H1 (cell line): ENCODE measurements around the gene CMTM5. TPM values are rescaled to one million over a fixed set of nuclear protein-coding genes. Genes with fewer than 3 reads are reported as not detected.

Experiments
- CTCF ChIA-PET: fragments of 300-600 bp; sonication (Branson Sonifier 250); formaldehyde crosslinking; loops from one replicate; lab custom pipeline; 2021; ENCODE audit not compliant: partially characterized antibody; lab: Charles Lee
- POLR2A ChIA-PET: fragments of 300-600 bp; sonication (Branson Sonifier 250); formaldehyde crosslinking; loops from one replicate; lab custom pipeline; 2021; ENCODE audit warnings: inconsistent platforms; ENCODE audit not compliant: partially characterized antibody; lab: Charles Lee
- DNase-seq, 2 experiments: peaks; one replicate each; pipeline versions ENCODE4 v3.0.0 to v3.0.0-alpha.2; 2010 to 2022; ENCODE audit warnings: low spot score in 2 of 2, low read depth in 1 of 2, mixed read lengths in 1 of 2
- FAIRE-seq: peaks from 2 replicates; lab custom pipeline; 2011; peaks lifted over from hg19 to GRCh38; lab: Jason Lieb, UNC
- H2AFZ ChIP-seq: 2 replicates; pipeline ENCODE4 v1.8.1; 2012; ENCODE audit warnings: low read length, inconsistent platforms
- H2AK5ac ChIP-seq: 2 replicates; pipeline ENCODE4 v1.6.1; 2013; ENCODE audit warnings: low read depth, low read length
- H2BK120ac ChIP-seq: replicated peaks from 2 replicates; pipeline ENCODE3; 2013; ENCODE audit warnings: low read depth, low read length, inconsistent platforms
- H2BK12ac ChIP-seq: 2 replicates; pipeline ENCODE4 v1.6.1; 2013; ENCODE audit warnings: low read depth, low read length
- H2BK15ac ChIP-seq: 2 replicates; pipeline ENCODE4 v1.6.1; 2013; ENCODE audit warnings: low read length
- H2BK20ac ChIP-seq: 2 replicates; pipeline ENCODE4 v1.6.1; 2013; ENCODE audit warnings: low read length
- H2BK5ac ChIP-seq: 2 replicates; pipeline ENCODE4 v1.6.1; 2013; ENCODE audit warnings: low read depth, low read length
- H3K14ac ChIP-seq: 2 replicates; pipeline ENCODE4 v1.6.1; 2013; ENCODE audit warnings: inconsistent platforms; ENCODE audit not compliant: insufficient read length
- H3K18ac ChIP-seq: 2 replicates; pipeline ENCODE4 v1.6.1; 2013; ENCODE audit warnings: low read length; ENCODE audit errors: extremely low read depth
- H3K23ac ChIP-seq: 2 replicates; pipeline ENCODE4 v1.6.1; 2013; ENCODE audit warnings: inconsistent platforms; ENCODE audit not compliant: insufficient read length
- H3K23me2 ChIP-seq: 2 replicates; pipeline ENCODE4 v1.6.1; 2013; ENCODE audit warnings: low read depth, low read length
- H3K27ac ChIP-seq: 2 replicates; pipeline ENCODE4 v1.6.1; 2011; ENCODE audit warnings: low read depth, low read length, inconsistent platforms
- H3K27me3 ChIP-seq, 4 experiments: replicated peaks in 1 of 4; 1 replicate in 1 of 4; 2 replicates in 3 of 4; pipeline versions ENCODE4 v1.6.1 to v1.8.1; 2011 to 2013; ENCODE audit warnings: low read length in 3 of 4, mild to moderate bottlenecking in 3 of 4, inconsistent platforms in 2 of 4, mixed read lengths in 2 of 4, moderate library complexity in 1 of 4; ENCODE audit not compliant: control insufficient read depth in 3 of 4, insufficient read depth in 3 of 4; ENCODE audit errors: extremely low read depth in 1 of 4
- H3K36me3 ChIP-seq, 4 experiments: 2 replicates each; pipeline versions ENCODE4 v1.6.1 to v1.8.1; 2011 to 2013; ENCODE audit warnings: mild to moderate bottlenecking in 4 of 4, low read length in 3 of 4, moderate library complexity in 2 of 4, control low read depth in 1 of 4, inconsistent platforms in 1 of 4; ENCODE audit not compliant: insufficient read depth in 4 of 4, control insufficient read depth in 2 of 4
- H3K4ac ChIP-seq: replicated peaks from 2 replicates; pipeline ENCODE3; 2013; ENCODE audit warnings: low read length, low read depth, mixed read lengths, inconsistent platforms; ENCODE audit not compliant: insufficient read length
- H3K4me1 ChIP-seq, 4 experiments: replicated peaks in 1 of 4; 1 replicate in 1 of 4; 2 replicates in 3 of 4; pipeline versions ENCODE4 v1.6.1 to v1.8.1; 2011 to 2013; ENCODE audit warnings: low read length in 3 of 4, inconsistent platforms in 2 of 4, mixed read lengths in 1 of 4; ENCODE audit not compliant: insufficient read depth in 4 of 4, control insufficient read depth in 3 of 4
- H3K4me2 ChIP-seq, 2 experiments: 2 replicates each; pipeline versions ENCODE4 v1.6.1 to v1.8.1; 2011 to 2013; ENCODE audit warnings: low read depth in 2 of 2, low read length in 2 of 2, control low read depth in 1 of 2, inconsistent platforms in 1 of 2, mild to moderate bottlenecking in 1 of 2; ENCODE audit not compliant: insufficient read depth in 1 of 2
- H3K4me3 ChIP-seq, 4 experiments: fragments of 200-600, 300-600 bp in 1 of 4; sonication (generic), shearing (Covaris generic), sonication (Bioruptor Twin) in 1 of 4; 2 replicates each; pipeline versions ENCODE4 v1.5.1 to v1.8.1; 2011 to 2016; ENCODE audit warnings: low read length in 4 of 4, low read depth in 3 of 4, control low read depth in 2 of 4, inconsistent platforms in 2 of 4, mild to moderate bottlenecking in 2 of 4, mixed read lengths in 1 of 4, moderate library complexity in 1 of 4; ENCODE audit not compliant: insufficient read depth in 2 of 4; ENCODE audit errors: extremely low read depth in 1 of 4
- H3K56ac ChIP-seq: replicated peaks from 2 replicates; pipeline ENCODE3; 2013; ENCODE audit warnings: low read depth, mild to moderate bottlenecking, mixed read lengths, low read length, inconsistent platforms; ENCODE audit not compliant: insufficient read length
- H3K79me1 ChIP-seq: 2 replicates; pipeline ENCODE4 v1.6.1; 2013; ENCODE audit warnings: low read depth, low read length, control low read depth
- H3K79me2 ChIP-seq, 2 experiments: 2 replicates each; pipeline versions ENCODE4 v1.6.1 to v1.8.1; 2012 to 2013; ENCODE audit warnings: low read length in 2 of 2, mild to moderate bottlenecking in 2 of 2, inconsistent platforms in 1 of 2; ENCODE audit not compliant: insufficient read depth in 2 of 2, control insufficient read depth in 1 of 2
- H3K9ac ChIP-seq, 4 experiments: replicated peaks in 1 of 4; 1 replicate in 1 of 4; 2 replicates in 3 of 4; pipeline versions ENCODE4 v1.6.1 to v1.8.1; 2011 to 2013; ENCODE audit warnings: low read depth in 3 of 4, low read length in 3 of 4, control low read depth in 2 of 4, mild to moderate bottlenecking in 2 of 4, moderate library complexity in 2 of 4, inconsistent platforms in 1 of 4; ENCODE audit errors: extremely low read depth in 1 of 4
- H3K9me3 ChIP-seq, 2 experiments: 2 replicates each; pipeline versions ENCODE4 v1.6.1 to v1.8.1; 2012 to 2013; ENCODE audit warnings: mild to moderate bottlenecking in 2 of 2, moderate library complexity in 2 of 2, control low read depth in 1 of 2, inconsistent platforms in 1 of 2, low read depth in 1 of 2, low read length in 1 of 2, mixed read lengths in 1 of 2; ENCODE audit not compliant: insufficient read depth in 2 of 2
- H4K20me1 ChIP-seq, 2 experiments: replicated peaks in 1 of 2; 2 replicates each; pipeline versions ENCODE3 to v1.8.1; 2011 to 2013; ENCODE audit warnings: inconsistent platforms in 2 of 2, low read length in 2 of 2, mild to moderate bottlenecking in 1 of 2; ENCODE audit not compliant: insufficient read depth in 2 of 2, control insufficient read depth in 1 of 2
- H4K5ac ChIP-seq: 2 replicates; pipeline ENCODE4 v1.6.1; 2013; ENCODE audit warnings: low read length, low read depth, mixed read lengths, inconsistent platforms; ENCODE audit not compliant: insufficient read length
- H4K8ac ChIP-seq: 2 replicates; pipeline ENCODE4 v1.8.0; 2013; ENCODE audit warnings: mild to moderate bottlenecking, moderate library complexity, low read length, inconsistent platforms; ENCODE audit not compliant: insufficient read depth; ENCODE audit errors: extremely low read depth
- H4K91ac ChIP-seq: replicated peaks from 2 replicates; pipeline ENCODE3; 2013; ENCODE audit warnings: low read length, mixed read lengths, inconsistent platforms; ENCODE audit not compliant: insufficient read length
- BCL11A ChIP-seq, 2 experiments: IDR thresholded peaks; one replicate each; pipeline ENCODE4 v1.6.1; 2011; ENCODE audit warnings: low read depth in 2 of 2, low read length in 2 of 2, mild to moderate bottlenecking in 2 of 2
- CHD2 ChIP-seq: IDR thresholded peaks from 2 replicates; pipeline ENCODE4 v1.6.1; 2012; ENCODE audit warnings: low read length, improper control_type of control experiment
- E2F6 ChIP-seq: IDR thresholded peaks from 2 replicates; pipeline ENCODE4 v1.6.1; 2012; ENCODE audit warnings: inconsistent platforms
- GTF2F1 ChIP-seq: IDR thresholded peaks from 2 replicates; pipeline ENCODE4 v1.6.1; 2012; ENCODE audit warnings: low read depth, low read length, improper control_type of control experiment, borderline replicate concordance
- KDM4A ChIP-seq: IDR thresholded peaks from one replicate; pipeline ENCODE4 v1.7.1; 2012; ENCODE audit warnings: low read depth, mild to moderate bottlenecking, moderate library complexity, low read length, inconsistent platforms; ENCODE audit not compliant: severe bottlenecking
- POLR2AphosphoS5 ChIP-seq: IDR thresholded peaks from 2 replicates; pipeline ENCODE4 v1.6.1; 2011; ENCODE audit warnings: low read depth, low read length
- SAP30 ChIP-seq: fragments of 300-600 bp; sonication (generic); IDR thresholded peaks from 2 replicates; pipeline ENCODE4 v1.7.1; 2012; ENCODE audit warnings: low read length, moderate library complexity, mild to moderate bottlenecking, inconsistent platforms; ENCODE audit not compliant: insufficient read depth, insufficient replicate concordance
- SIN3A ChIP-seq, 2 experiments: IDR thresholded peaks in 1 of 2; conservative IDR thresholded peaks in 1 of 2; 2 replicates each; pipeline ENCODE4 v1.6.1; 2011 to 2012; ENCODE audit warnings: low read length in 2 of 2, improper control_type of control experiment in 1 of 2, low read depth in 1 of 2, mild to moderate bottlenecking in 1 of 2
- WGBS, 2 experiments: shearing (Covaris generic) in 1 of 2; methylation state at CpG; one replicate each; pipeline versions ENCODE4 v1.1.6 to v1.1.7; 2013 to 2015; ENCODE audit warnings: low lambda C conversion rate in 2 of 2, mixed read lengths in 2 of 2, inconsistent platforms in 1 of 2, low coverage in 1 of 2, missing lambda C conversion rate in 1 of 2; ENCODE audit not compliant: insufficient replicate concordance in 2 of 2, insufficient coverage in 1 of 2, insufficient read length in 1 of 2; ENCODE audit errors: extremely low coverage in 1 of 2, missing lambda C conversion rate in 1 of 2; 5-methylcytosine and 5-hydroxymethylcytosine counted together
- polyA plus RNA-seq, 7 experiments: library from polyadenylated mRNA; depleted of rRNA in 3 of 7; stranded (reverse) in 5 of 7; unstranded in 2 of 7; fragments of >200 nt in 5 of 7; fragments of 200-250 nt in 2 of 7; gene quantifications; 1 replicate in 5 of 7; 2 replicates in 1 of 7; 4 replicates in 1 of 7; pipeline versions ENCODE4 v1.2.1 to v1.2.3, GENCODE V29; 2011 to 2013; ENCODE audit warnings: missing spikeins in 2 of 7, mixed read lengths in 2 of 7
- total RNA-seq: library from RNA; stranded (reverse); fragmentation: NEBNext Ultra II Directional; extraction: Animal tissue kit (Norgen Biotek cat#: 25700); gene quantifications from 2 replicates; pipeline ENCODE4 v1.2.1, GENCODE V29; 2021

Gene CMTM5
- total and polyA plus RNA-seq, 2 of the 8 experiments (the other 6 are each of a cell fraction or from before 2014, with no cell fraction given): 2.1 TPM; not detected in 1

GRCh38 chr14:23414906-23415820 lies 38.3 kb downstream of the CMTM5 start:
- no peak overlapping the region for H3K27ac ChIP-seq
- no peaks in the 10 kb centered on the region; a peak in 1 of 7 replicates for H3K4me1 ChIP-seq
- no peak overlapping the region for H2BK120ac ChIP-seq
- H2AK5ac ChIP-seq: no peak overlapping the region
- no peak overlapping the region for H3K56ac ChIP-seq
- no peak overlapping the region for H2BK20ac ChIP-seq
- H3K9ac ChIP-seq: no peak overlapping the region
- no peak overlapping the region for H3K18ac ChIP-seq
- CTCF ChIA-PET: interaction anchor here (0.9 to 2.5 kb wide), 9 partner anchors 10 to 70 kb away, joined by 3 to 8 read pairs (median 4); no protein-coding TSS in a partner anchor
- H3K4me3 ChIP-seq: no peak overlapping the region
- H3K79me1 ChIP-seq: no peaks in the 10 kb centered on the region
- H3K79me2 ChIP-seq: no peaks in the 10 kb centered on the region
- H3K4me2 ChIP-seq: no peak overlapping the region
- H3K23ac ChIP-seq: no peak overlapping the region
- WGBS, 2 experiments: 92% methylated on average over 32 of the region's 39 CpGs; no CpG with 5 or more reads in 1 of the 2 experiments
- no peaks in the 10 kb centered on the region for H3K36me3 ChIP-seq
- H4K5ac ChIP-seq: no peak overlapping the region
- no peaks in the 10 kb centered on the region for H3K9me3 ChIP-seq
- no peak overlapping the region for H4K91ac ChIP-seq
- H3K27me3 ChIP-seq: no peaks in the 10 kb centered on the region
- no peak overlapping the region for H2AFZ ChIP-seq
- H3K23me2 ChIP-seq: no peaks in the 10 kb centered on the region
- H2BK5ac ChIP-seq: no peak overlapping the region
- no peak overlapping the region for H2BK12ac ChIP-seq
- DNase-seq (no peak), FAIRE-seq (no peak)
- POLR2A ChIA-PET: interaction anchor here (0.6 to 1.3 kb wide), 2 partner anchors 10 to 135 kb away, joined by 3 read pairs; no protein-coding TSS in a partner anchor
- no peaks in the 10 kb centered on the region for H4K20me1 ChIP-seq
- H2BK15ac ChIP-seq: no peak overlapping the region
- H4K8ac ChIP-seq: no peak overlapping the region
- H3K14ac ChIP-seq: no peak overlapping the region
- no peak overlapping the region for H3K4ac ChIP-seq
- TF ChIP-seq BCL11A (IDR thresholded peaks at IDR 0.05; ENCODE audit: low read depth in 2 of 2, low read length in 2 of 2) (no peak), KDM4A (no peak), CHD2 (no peak), SIN3A (conservative IDR thresholded peaks at IDR 0.05 in 1 of 2, IDR thresholded peaks at IDR 0.05 in 1 of 2; ENCODE audit: low read depth in 1 of 2, low read length in 2 of 2) (no peak), SAP30 (no peak), E2F6 (no peak), POLR2AphosphoS5 (no peak), GTF2F1 (no peak)
